LHCN-M2 (cell line): ENCODE data around the gene OSBPL6. TPM values are rescaled to one million over a fixed set of nuclear protein-coding genes. Genes with fewer than 3 reads are reported as not detected.

Source experiments
- DNase-seq: peaks from one replicate; pipeline ENCODE4 v3.0.0-alpha.2; 2012; ENCODE audit warnings: low read depth
- total RNA-seq: library from RNA; depleted of rRNA; stranded (reverse); fragments of >200 nt; gene quantifications from 2 replicates; pipeline ENCODE4 v1.2.3, GENCODE V29; 2014

The OSBPL6 gene
- total RNA-seq, 1 experiment from 2014 or later, result 18.1 TPM

- DNase-seq, result peak; percentile 75
Observed at GRCh38 chr2:178271629-178272333, 77.5 kb downstream of the OSBPL6 start.

GRCh38 chr2:178273787-178274360 lies 79.6 kb downstream of the OSBPL6 start:
- DNase-seq, result no peak

GRCh38 chr2:178275600-178275999 lies 81.3 kb downstream of the OSBPL6 start:
- DNase-seq, result no peak

- DNase-seq, result peak; percentile 56
Observed at GRCh38 chr2:178277741-178278197, 83.5 kb downstream of the OSBPL6 start.

GRCh38 chr2:178279142-178279541 lies 84.8 kb downstream of the OSBPL6 start:
- DNase-seq, result peak; percentile 87

GRCh38 chr2:178279636-178280035 lies 85.3 kb downstream of the OSBPL6 start:
- no peak for DNase-seq

- DNase-seq, result peak; percentile 66
Observed at GRCh38 chr2:178280244-178280852, 86.0 kb downstream of the OSBPL6 start.

GRCh38 chr2:178282075-178282815 lies 87.9 kb downstream of the OSBPL6 start:
- DNase-seq, result peak; percentile 57

GRCh38 chr2:178283341-178283918 lies 89.1 kb downstream of the OSBPL6 start:
- DNase-seq, result no peak

GRCh38 chr2:178284613-178285286 lies 90.4 kb downstream of the OSBPL6 start:
- no peak for DNase-seq

GRCh38 chr2:178285287-178285615 lies 90.9 kb downstream of the OSBPL6 start:
- no peak for DNase-seq

- DNase-seq, result no peak
Observed at GRCh38 chr2:178286636-178287035, 92.3 kb downstream of the OSBPL6 start.

- DNase-seq, result no peak
Observed at GRCh38 chr2:178287652-178288344, 93.5 kb downstream of the OSBPL6 start.

- DNase-seq, result no peak
Observed at GRCh38 chr2:178291703-178292102, 97.4 kb downstream of the OSBPL6 start.

GRCh38 chr2:178292586-178292985 lies 98.3 kb downstream of the OSBPL6 start:
- no peak for DNase-seq

GRCh38 chr2:178295115-178295514 lies 100.8 kb downstream of the OSBPL6 start:
- no peak for DNase-seq

- DNase-seq, result no peak
Observed at GRCh38 chr2:178295906-178296305, 101.6 kb downstream of the OSBPL6 start.

- peak; percentile 97 for DNase-seq
Observed at GRCh38 chr2:178296394-178297090, 102.2 kb downstream of the OSBPL6 start.

- no peak for DNase-seq
Observed at GRCh38 chr2:178297091-178297411, 102.7 kb downstream of the OSBPL6 start.

GRCh38 chr2:178298785-178299212 lies 104.5 kb downstream of the OSBPL6 start:
- DNase-seq, result peak; percentile 79
